ENCODE data around the gene ATE1. TPM values are rescaled to one million over a fixed set of nuclear protein-coding genes. Genes with fewer than 3 reads are reported as not detected.

The ATE1 gene
- total and polyA plus RNA-seq, 10 of the 15 experiments (the other 5 are each of a cell fraction or from before 2014, with no cell fraction given), result 4.3 to 22.7 (median 15.9) TPM

DNA sequence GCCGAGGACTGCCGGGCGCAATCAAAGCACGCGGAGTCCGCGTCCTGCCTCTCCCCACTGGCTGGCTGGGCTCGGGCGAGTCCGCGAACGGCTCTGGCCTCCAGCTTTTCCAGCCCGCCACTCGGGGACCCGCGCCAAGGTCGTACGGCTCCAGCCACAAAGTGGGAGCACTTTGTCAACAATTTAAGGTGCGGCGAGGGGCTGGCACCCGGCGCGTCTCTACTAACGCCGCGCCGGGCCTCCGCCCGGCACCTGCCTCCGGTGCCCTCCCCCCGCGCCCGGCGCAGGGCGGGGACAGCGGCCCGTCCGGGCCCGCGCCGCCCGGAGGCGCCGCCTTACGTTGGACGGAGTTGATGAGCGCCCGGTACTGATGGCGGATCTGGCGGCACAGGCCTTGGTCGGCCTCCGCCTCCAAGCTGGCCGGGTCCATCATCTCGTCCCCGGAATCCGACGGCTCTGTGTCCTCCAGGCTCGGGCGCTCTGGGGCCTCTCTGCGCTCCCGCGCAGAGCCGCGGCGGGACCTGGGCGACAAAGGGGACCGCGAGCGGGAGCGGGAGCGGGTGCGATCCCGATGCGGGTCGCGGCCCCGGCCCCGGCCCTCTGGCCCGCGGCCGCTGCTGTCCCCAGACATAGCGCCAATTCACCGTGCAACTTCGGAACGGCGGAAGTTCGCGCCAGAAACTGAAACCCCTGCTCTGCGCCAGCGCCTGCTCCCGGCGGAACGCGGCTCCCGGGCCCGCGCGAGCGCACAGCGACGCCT, 46.9 kb upstream of the ATE1 start, which contains the start of gene NSMCE4A (continued):
- TF ChIP-seq, protein P1, sequence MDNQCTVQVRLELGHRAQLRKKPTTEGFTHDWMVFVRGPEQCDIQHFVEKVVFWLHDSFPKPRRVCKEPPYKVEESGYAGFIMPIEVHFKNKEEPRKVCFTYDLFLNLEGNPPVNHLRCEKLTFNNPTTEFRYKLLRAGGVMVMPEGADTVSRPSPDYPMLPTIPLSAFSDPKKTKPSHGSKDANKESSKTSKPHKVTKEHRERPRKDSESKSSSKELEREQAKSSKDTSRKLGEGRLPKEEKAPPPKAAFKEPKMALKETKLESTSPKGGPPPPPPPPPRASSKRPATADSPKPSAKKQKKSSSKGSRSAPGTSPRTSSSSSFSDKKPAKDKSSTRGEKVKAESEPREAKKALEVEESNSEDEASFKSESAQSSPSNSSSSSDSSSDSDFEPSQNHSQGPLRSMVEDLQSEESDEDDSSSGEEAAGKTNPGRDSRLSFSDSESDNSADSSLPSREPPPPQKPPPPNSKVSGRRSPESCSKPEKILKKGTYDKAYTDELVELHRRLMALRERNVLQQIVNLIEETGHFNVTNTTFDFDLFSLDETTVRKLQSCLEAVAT (IDR thresholded peaks at IDR 0.05), result no peak
- no peak for TF ChIP-seq CREM (IDR thresholded peaks at IDR 0.05; ENCODE audit: low read depth)
- TF ChIP-seq WRNIP1 (IDR thresholded peaks at IDR 0.05; ENCODE audit: borderline replicate concordance, low read depth, low read length), result no peak
- TF ChIP-seq SMAD1 (IDR thresholded peaks at IDR 0.05; ENCODE audit: low read depth, partially characterized antibody), result no peak
- TF ChIP-seq CEBPB (IDR thresholded peaks at IDR 0.05; ENCODE audit: borderline replicate concordance in 1 of 2, low read depth in 2 of 2, low read length in 2 of 2), result no peak
- TF ChIP-seq ETV6 (conservative IDR thresholded peaks at IDR 0.05 in 1 of 2, IDR thresholded peaks at IDR 0.05 in 1 of 2; ENCODE audit: borderline replicate concordance in 1 of 2, low read depth in 1 of 2), result no peak
- no peak for TF ChIP-seq EP300 (IDR thresholded peaks at IDR 0.05; ENCODE audit: borderline replicate concordance in 1 of 2, control insufficient read depth in 1 of 2, low read depth in 2 of 2, low read length in 2 of 2)
- TF ChIP-seq SREBF2 (IDR thresholded peaks at IDR 0.05; ENCODE audit: low read length), result no peak
- peak; percentile 71; the same call in 1 of the 2 replicates for TF ChIP-seq RB1 (IDR thresholded peaks at IDR 0.05; ENCODE audit: borderline replicate concordance)
- no peak for TF ChIP-seq HDAC2 (IDR thresholded peaks at IDR 0.05)
- TF ChIP-seq RELA (IDR thresholded peaks at IDR 0.05; ENCODE audit: borderline replicate concordance, partially characterized antibody), result no peak
- TF ChIP-seq RCOR1 (conservative IDR thresholded peaks at IDR 0.05; ENCODE audit: low read depth, low read length), result no peak
- TF ChIP-seq CHD2 (IDR thresholded peaks at IDR 0.05; ENCODE audit: borderline replicate concordance, low read depth, low read length), result no peak; the same call in 1 of the 2 replicates
- TF ChIP-seq CHD1 (IDR thresholded peaks at IDR 0.05; ENCODE audit: low read depth, low read length), result no peak
- 0 out of 2 replicates have a peak, but pooled peaks have one; percentile 12 for TF ChIP-seq BRCA1 (IDR thresholded peaks at IDR 0.05; ENCODE audit: low read depth, low read length)
- TF ChIP-seq, protein P2, sequence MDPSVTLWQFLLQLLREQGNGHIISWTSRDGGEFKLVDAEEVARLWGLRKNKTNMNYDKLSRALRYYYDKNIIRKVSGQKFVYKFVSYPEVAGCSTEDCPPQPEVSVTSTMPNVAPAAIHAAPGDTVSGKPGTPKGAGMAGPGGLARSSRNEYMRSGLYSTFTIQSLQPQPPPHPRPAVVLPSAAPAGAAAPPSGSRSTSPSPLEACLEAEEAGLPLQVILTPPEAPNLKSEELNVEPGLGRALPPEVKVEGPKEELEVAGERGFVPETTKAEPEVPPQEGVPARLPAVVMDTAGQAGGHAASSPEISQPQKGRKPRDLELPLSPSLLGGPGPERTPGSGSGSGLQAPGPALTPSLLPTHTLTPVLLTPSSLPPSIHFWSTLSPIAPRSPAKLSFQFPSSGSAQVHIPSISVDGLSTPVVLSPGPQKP (IDR thresholded peaks at IDR 0.05; ENCODE audit: low read depth, low read length), result no peak
- TF ChIP-seq POU2F2 (IDR thresholded peaks at IDR 0.05; ENCODE audit: borderline replicate concordance, low read depth, low read length), result no peak; the same call in 2 of the 3 replicates
- TF ChIP-seq MEF2B (IDR thresholded peaks at IDR 0.05; ENCODE audit: partially characterized antibody, poor library complexity, severe bottlenecking), result no peak
- no peak for TF ChIP-seq SUPT20H (IDR thresholded peaks at IDR 0.05; ENCODE audit: borderline replicate concordance, control insufficient read depth, low read depth, low read length)
- TF ChIP-seq SIX5 (IDR thresholded peaks at IDR 0.05; ENCODE audit: low read depth, low read length, severe bottlenecking), result peak; percentile 32
- TF ChIP-seq RFX5 (IDR thresholded peaks at IDR 0.05; ENCODE audit: low read depth, low read length), result no peak
- TF ChIP-seq NR2F1 (conservative IDR thresholded peaks at IDR 0.05), result peak; percentile 61; the same call in 1 of the 2 replicates
- TF ChIP-seq, protein P3, sequence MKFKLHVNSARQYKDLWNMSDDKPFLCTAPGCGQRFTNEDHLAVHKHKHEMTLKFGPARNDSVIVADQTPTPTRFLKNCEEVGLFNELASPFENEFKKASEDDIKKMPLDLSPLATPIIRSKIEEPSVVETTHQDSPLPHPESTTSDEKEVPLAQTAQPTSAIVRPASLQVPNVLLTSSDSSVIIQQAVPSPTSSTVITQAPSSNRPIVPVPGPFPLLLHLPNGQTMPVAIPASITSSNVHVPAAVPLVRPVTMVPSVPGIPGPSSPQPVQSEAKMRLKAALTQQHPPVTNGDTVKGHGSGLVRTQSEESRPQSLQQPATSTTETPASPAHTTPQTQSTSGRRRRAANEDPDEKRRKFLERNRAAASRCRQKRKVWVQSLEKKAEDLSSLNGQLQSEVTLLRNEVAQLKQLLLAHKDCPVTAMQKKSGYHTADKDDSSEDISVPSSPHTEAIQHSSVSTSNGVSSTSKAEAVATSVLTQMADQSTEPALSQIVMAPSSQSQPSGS (IDR thresholded peaks at IDR 0.05; ENCODE audit: low read length), result no peak
- TF ChIP-seq NFYA (IDR thresholded peaks at IDR 0.05; ENCODE audit: borderline replicate concordance, low read depth, low read length), result no peak
- TF ChIP-seq PAX8 (IDR thresholded peaks at IDR 0.05), result no peak

Data from GM12878 (cell line).